HCT116 (cell line): ENCODE results near the gene MANBA. TPM values are rescaled to one million over a fixed set of nuclear protein-coding genes. Genes with fewer than 3 reads are reported as not detected.

Source experiments
- ATAC-seq: fragments of 200-7000 bp; cut with Tn5 transposase; 2 replicates; pipeline ENCODE4 v1.9.1; 2020; ENCODE audit warnings: mild to moderate bottlenecking, moderate library complexity
- BruUV-seq: library from RNA; stranded (reverse); fragments of 400-500 nt; replicated peaks from 2 replicates; lab custom pipeline; 2021; lab: Mats Ljungman, UMichigan
- CTCF ChIA-PET: fragments of 300-600 bp; sonication (Branson Sonifier 250); formaldehyde crosslinking; loops from one replicate; lab custom pipeline; 2021; ENCODE audit warnings: antibody characterized with exemption; lab: Charles Lee
- POLR2A ChIA-PET: fragments of 300-600, 350-600 bp; sonication (Branson Sonifier 250); formaldehyde crosslinking; loops from one replicate; lab custom pipeline; 2021; ENCODE audit warnings: antibody characterized with exemption; lab: Charles Lee
- RAD21 ChIA-PET, 2 experiments: fragments of 300-600 bp; sonication (Branson Sonifier 250); formaldehyde crosslinking; loops; one replicate each; lab custom pipeline; 2023; ENCODE audit warnings: low total read pairs in 2 of 2; ENCODE audit not compliant: uncharacterized antibody in 2 of 2, unreplicated experiment in 2 of 2, low non-redundant PET in 1 of 2; lab: Charles Lee
- DNase-seq: peaks from one replicate; pipeline ENCODE4 v3.0.0-alpha.2; 2010; ENCODE audit warnings: low read depth, low spot score
- H2AFZ ChIP-seq: fragments of 200-600 bp; shearing (Covaris generic), sonication (generic); 2 replicates; pipeline ENCODE4 v1.6.1; 2017; ENCODE audit warnings: low read depth, mixed run types, mixed read lengths, antibody characterized with exemption, low read length; ENCODE audit not compliant: poor library complexity, severe bottlenecking
- H3K27ac ChIP-seq: 2 replicates; pipeline ENCODE4 v1.5.1; 2012; ENCODE audit warnings: low read depth, low read length
- H3K27me3 ChIP-seq: fragments of 200-600 bp; sonication (generic); 2 replicates; pipeline ENCODE4 v1.6.1; 2016; ENCODE audit warnings: mixed run types, low read length, mixed read lengths; ENCODE audit not compliant: insufficient read depth
- H3K36me3 ChIP-seq, 2 experiments: fragments of 200-500 bp in 1 of 2; fragments of 200-600 bp in 1 of 2; sonication (Bioruptor generic) in 1 of 2; sonication (generic) in 1 of 2; 2 replicates each; pipeline versions ENCODE4 v1.5.1 to v1.6.1; 2014 to 2016; ENCODE audit warnings: low read length in 2 of 2, inconsistent platforms in 1 of 2, mixed read lengths in 1 of 2, mixed run types in 1 of 2; ENCODE audit not compliant: insufficient read depth in 2 of 2, control insufficient read depth in 1 of 2
- H3K4me1 ChIP-seq, 2 experiments: fragments of 200-600 bp in 1 of 2; sonication (generic) in 1 of 2; 2 replicates each; pipeline versions ENCODE4 v1.5.1 to v1.6.1; 2012 to 2017; ENCODE audit warnings: low read length in 2 of 2, inconsistent platforms in 1 of 2, mild to moderate bottlenecking in 1 of 2, mixed read lengths in 1 of 2, mixed run types in 1 of 2, moderate library complexity in 1 of 2; ENCODE audit not compliant: insufficient read depth in 2 of 2, control insufficient read depth in 1 of 2
- H3K4me2 ChIP-seq: fragments of 200-600 bp; sonication (generic); 2 replicates; pipeline ENCODE4 v1.6.1; 2017; ENCODE audit warnings: mixed run types, low read length, mixed read lengths
- H3K4me3 ChIP-seq, 2 experiments: fragments of 200-600 bp in 1 of 2; sonication (generic) in 1 of 2; replicated peaks in 1 of 2; 2 replicates each; pipeline ENCODE4 v1.5.1; 2011 to 2016; ENCODE audit warnings: low read length in 2 of 2, control low read depth in 1 of 2, low read depth in 1 of 2, mild to moderate bottlenecking in 1 of 2, mixed read lengths in 1 of 2, mixed run types in 1 of 2
- H3K79me2 ChIP-seq: fragments of 200-600 bp; sonication (generic); 2 replicates; pipeline ENCODE4 v1.6.1; 2017; ENCODE audit warnings: mild to moderate bottlenecking, mixed run types, low read length, moderate library complexity, mixed read lengths; ENCODE audit not compliant: insufficient read depth
- H3K9ac ChIP-seq: fragments of 200-600 bp; sonication (generic); 2 replicates; pipeline ENCODE4 v1.6.1; 2016; ENCODE audit warnings: low read length, mixed read lengths
- H3K9me2 ChIP-seq: fragments of 200-600 bp; sonication (generic), shearing (Covaris generic); 2 replicates; pipeline ENCODE4 v1.6.1; 2017; ENCODE audit warnings: mixed run types, mild to moderate bottlenecking, moderate library complexity; ENCODE audit not compliant: insufficient read depth
- H3K9me3 ChIP-seq, 2 experiments: fragments of 200-500 bp in 1 of 2; fragments of 200-600 bp in 1 of 2; sonication (Bioruptor generic) in 1 of 2; sonication (generic) in 1 of 2; 2 replicates each; pipeline ENCODE4 v1.6.1; 2014 to 2017; ENCODE audit warnings: low read length in 2 of 2, mixed read lengths in 2 of 2, inconsistent platforms in 1 of 2, low read depth in 1 of 2, mild to moderate bottlenecking in 1 of 2, mixed run types in 1 of 2, moderate library complexity in 1 of 2; ENCODE audit not compliant: control insufficient read depth in 1 of 2, insufficient read depth in 1 of 2
- H4K20me1 ChIP-seq: fragments of 200-600 bp; sonication (generic), shearing (Covaris generic); 2 replicates; pipeline ENCODE4 v1.6.1; 2017; ENCODE audit warnings: mixed run types, mild to moderate bottlenecking, moderate library complexity; ENCODE audit not compliant: insufficient read depth
- FOSL1 ChIP-seq: IDR thresholded peaks from 2 replicates; pipeline ENCODE4 v1.6.1; 2012; ENCODE audit warnings: low read depth
- JUND ChIP-seq: IDR thresholded peaks from 2 replicates; pipeline ENCODE4 v1.6.1; 2012
- RAD21 ChIP-seq: IDR thresholded peaks from 2 replicates; pipeline ENCODE4 v1.6.1; 2012; ENCODE audit warnings: low read depth, mild to moderate bottlenecking
- ZNF274 ChIP-seq: fragments of 200-500 bp; sonication (Bioruptor generic); IDR thresholded peaks from 2 replicates; pipeline ENCODE4 v1.6.1; 2014; ENCODE audit warnings: mild to moderate bottlenecking, low read depth, low read length, inconsistent platforms
- intact Hi-C: fragments of 100-400 bp; cut with micrococcal nuclease; formaldehyde crosslinking; loops from 2 replicates; pipeline ENCODE4 v1.10.0; 2022
- total RNA-seq: library from RNA; stranded (reverse); gene quantifications from one replicate; pipeline ENCODE4 v1.2.1, GENCODE V29; 2021; ENCODE audit not compliant: unreplicated experiment

The MANBA gene
- total RNA-seq, 1 experiment from 2014 or later, result 21.3 TPM

- no peaks in the 10 kb centered on the region for H3K9me2 ChIP-seq
- no peaks in the 10 kb centered on the region for H3K27me3 ChIP-seq
- intact Hi-C loops, result no loop called here
- CTCF ChIA-PET, result no interaction called here
- H4K20me1 ChIP-seq, result no peaks in the 10 kb centered on the region
- H3K9ac ChIP-seq, result no peak overlapping the region
- H2AFZ ChIP-seq, result no peak overlapping the region
- no TSS peak for BruUV-seq
- peaks cover 0 to 12% of the 10 kb centered on the region in 2 experiments; a peak in 2 of 4 replicates for H3K4me1 ChIP-seq
- no peak overlapping the region for H3K4me2 ChIP-seq
- H3K27ac ChIP-seq, result no peak overlapping the region
- peaks cover 0 to 4% of the 10 kb centered on the region in 2 experiments; a peak in 1 of 4 replicates for H3K36me3 ChIP-seq
- H3K79me2 ChIP-seq, result no peaks in the 10 kb centered on the region
- DNase-seq (no peak), ATAC-seq (no peak)
- POLR2A ChIA-PET, result no interaction called here
- no peak for TF ChIP-seq JUND
- H3K4me3 ChIP-seq, result no peak overlapping the region
- RAD21 ChIA-PET, result no interaction called here
- no peaks in the 10 kb centered on the region for H3K9me3 ChIP-seq
These were observed 68.3 kb downstream of the MANBA start for GRCh38 chr4:102692474-102692873.

- no peaks in the 10 kb centered on the region for H3K27me3 ChIP-seq
These were observed 72.8 kb downstream of the MANBA start for GRCh38 chr4:102687982-102688433.

More at GRCh38 chr4:102687982-102688433, 72.8 kb downstream of the MANBA start:
- no peaks in the 10 kb centered on the region for H4K20me1 ChIP-seq
- H3K9ac ChIP-seq, result peak overlapping the region; percentile 22; the same call in 1 of the 2 replicates
- H2AFZ ChIP-seq, result no peak overlapping the region
- RAD21 ChIA-PET, result no interaction called here
- H3K4me2 ChIP-seq, result peak overlapping the region; percentile 57
- BruUV-seq, result no TSS peak
- H3K9me2 ChIP-seq, result no peaks in the 10 kb centered on the region
- POLR2A ChIA-PET, result no interaction called here
- CTCF ChIA-PET, result no interaction called here
- no peaks in the 10 kb centered on the region for H3K79me2 ChIP-seq
- ATAC-seq (peak; percentile 58; the same call in 1 of the 2 replicates), DNase-seq (no peak)
- H3K4me1 ChIP-seq, result peaks cover 0 to 38% of the 10 kb centered on the region in 2 experiments; a peak in 2 of 4 replicates
- no peak for TF ChIP-seq ZNF274
- no peak for TF ChIP-seq RAD21
- peak; percentile 1; the same call in 1 of the 2 replicates for TF ChIP-seq FOSL1
- TF ChIP-seq, all 23 proteins: peak for 1
- H3K4me3 ChIP-seq, result peak overlapping the region in 1 of 2 experiments; percentile 22; a peak in 1 of 4 replicates
- no peaks in the 10 kb centered on the region for H3K9me3 ChIP-seq
- intact Hi-C loops, result no loop called here
- H3K36me3 ChIP-seq, result peaks cover 0 to 4% of the 10 kb centered on the region in 2 experiments; a peak in 1 of 4 replicates
- H3K27ac ChIP-seq, result peak overlapping the region; percentile 4; the same call in 1 of the 2 replicates
